B cell (primary cell): Measurements from ENCODE around the gene MRPL47.

ENCODE experiments used
- EZH2 ChIP-seq: IDR thresholded peaks from 2 replicates; pipeline ENCODE4 v1.6.1; 2012; ENCODE audit warnings: borderline replicate concordance, low read depth, mild to moderate bottlenecking, moderate library complexity, low read length; ENCODE audit not compliant: insufficient read depth, poor library complexity, severe bottlenecking
- TF ChIP-seq, protein P1 (sequence below): fragments of 200-600 bp; IDR thresholded peaks from one replicate; pipeline ENCODE4 v1.8.0; 2022; ENCODE audit warnings: antibody characterized with exemption, mild to moderate bottlenecking

DNA sequence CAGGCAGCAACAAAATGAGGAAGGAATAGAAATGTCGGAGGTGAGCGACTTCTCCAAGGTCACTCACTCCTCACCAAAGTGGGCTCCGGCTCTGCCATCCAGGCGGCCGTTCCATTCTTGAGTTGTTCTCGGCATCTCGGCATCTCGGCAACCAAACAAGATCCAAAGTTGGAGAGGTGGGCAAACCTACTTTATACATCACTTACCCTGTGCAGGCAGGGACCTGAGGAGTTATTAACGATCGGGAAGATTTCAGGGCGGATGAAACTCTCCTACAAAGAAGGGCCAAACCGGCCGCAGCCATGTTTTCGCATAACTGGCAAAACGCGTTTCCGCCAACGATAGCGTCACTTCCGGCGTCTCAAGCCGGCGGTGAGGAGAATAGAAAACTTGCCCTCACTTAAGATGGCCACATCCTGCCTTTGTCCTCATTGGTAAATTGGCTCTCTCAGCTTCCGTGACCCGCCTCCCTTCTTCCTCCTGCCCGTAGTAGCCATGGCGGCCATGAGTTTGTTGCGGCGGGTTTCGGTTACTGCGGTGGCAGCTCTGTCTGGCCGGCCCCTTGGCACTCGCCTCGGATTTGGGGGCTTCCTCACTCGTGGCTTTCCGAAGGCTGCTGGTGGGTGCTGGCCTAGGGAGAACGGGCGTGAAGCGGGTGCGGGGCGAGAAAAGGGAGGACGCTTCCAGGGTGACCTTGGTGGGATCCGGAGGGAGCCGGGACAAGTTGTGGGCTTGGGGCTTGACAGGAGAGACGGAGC, at the start of gene MRPL47, which contains the start of gene NDUFB5:
- TF ChIP-seq, protein P1, sequence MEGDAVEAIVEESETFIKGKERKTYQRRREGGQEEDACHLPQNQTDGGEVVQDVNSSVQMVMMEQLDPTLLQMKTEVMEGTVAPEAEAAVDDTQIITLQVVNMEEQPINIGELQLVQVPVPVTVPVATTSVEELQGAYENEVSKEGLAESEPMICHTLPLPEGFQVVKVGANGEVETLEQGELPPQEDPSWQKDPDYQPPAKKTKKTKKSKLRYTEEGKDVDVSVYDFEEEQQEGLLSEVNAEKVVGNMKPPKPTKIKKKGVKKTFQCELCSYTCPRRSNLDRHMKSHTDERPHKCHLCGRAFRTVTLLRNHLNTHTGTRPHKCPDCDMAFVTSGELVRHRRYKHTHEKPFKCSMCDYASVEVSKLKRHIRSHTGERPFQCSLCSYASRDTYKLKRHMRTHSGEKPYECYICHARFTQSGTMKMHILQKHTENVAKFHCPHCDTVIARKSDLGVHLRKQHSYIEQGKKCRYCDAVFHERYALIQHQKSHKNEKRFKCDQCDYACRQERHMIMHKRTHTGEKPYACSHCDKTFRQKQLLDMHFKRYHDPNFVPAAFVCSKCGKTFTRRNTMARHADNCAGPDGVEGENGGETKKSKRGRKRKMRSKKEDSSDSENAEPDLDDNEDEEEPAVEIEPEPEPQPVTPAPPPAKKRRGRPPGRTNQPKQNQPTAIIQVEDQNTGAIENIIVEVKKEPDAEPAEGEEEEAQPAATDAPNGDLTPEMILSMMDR, result no peak
- TF ChIP-seq EZH2, result no peak
